Muscle of arm (tissue), 12 donors: ENCODE measurements around the gene ADCK1. TPM values are rescaled to one million over a fixed set of nuclear protein-coding genes. Genes with fewer than 3 reads are reported as not detected.
A peak's percentile ranks its signal among the peaks of the same experiment; 100 is the strongest.
"Not testable (repeated sequence)": the region's sequence is repeated elsewhere in the genome, so short reads cannot be mapped to it uniquely, and the experiment has no call there.

Experiments
- DNase-seq: peaks from one replicate; pipeline ENCODE4 v3.0.0-alpha.2; 2013
- polyA plus RNA-seq, 12 donors: library from polyadenylated mRNA; unstranded; fragments of 120-200 nt; gene quantifications; one replicate each; pipeline ENCODE4 v1.2.1, GENCODE V29; 2013; ENCODE audit not compliant: insufficient read length in 12 of 12

Gene ADCK1
- polyA plus RNA-seq, 12 donors = 4.1 to 10.8 (median 5.9) TPM; not detected in 2

DNA sequence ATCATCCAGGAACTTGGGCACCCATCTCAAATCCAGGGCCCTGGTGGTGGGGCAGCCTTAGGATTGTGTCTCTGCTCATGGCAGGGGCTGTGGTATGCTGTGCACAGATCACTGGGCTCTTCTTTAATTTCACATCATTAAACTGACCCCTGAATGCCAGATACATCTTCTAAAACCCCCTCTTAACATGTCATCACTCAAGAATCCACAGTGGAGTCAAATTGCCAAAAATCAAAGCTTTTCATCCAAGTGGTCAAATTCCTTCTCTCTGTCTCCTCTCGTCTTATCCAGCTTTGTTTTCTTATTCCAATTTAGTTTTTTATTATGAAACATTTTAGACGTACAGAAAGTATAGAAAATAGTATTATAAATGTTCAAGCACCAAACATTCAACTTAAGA lies 97.5 kb downstream of the ADCK1 start:
- DNase-seq = no peak

DNA sequence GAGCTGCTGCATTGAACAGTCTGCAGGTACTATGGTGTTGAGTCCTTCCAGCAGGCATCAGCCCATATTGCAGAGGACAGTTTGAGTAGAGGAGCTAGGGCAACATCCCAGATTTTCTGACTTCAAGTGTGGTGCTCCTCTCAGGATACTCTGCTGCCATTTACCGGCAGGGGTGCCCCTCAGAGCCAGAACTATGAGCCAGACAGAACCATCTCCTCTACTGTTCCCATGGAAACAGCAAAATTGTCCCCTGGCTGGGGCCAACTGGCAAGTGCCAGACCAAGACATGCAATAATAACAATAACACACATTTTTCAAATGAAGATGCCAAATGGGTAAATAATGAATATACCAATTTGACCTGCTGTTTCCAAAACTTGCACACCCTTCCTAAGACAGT lies 102.9 kb downstream of the ADCK1 start:
- DNase-seq = peak; percentile 12

DNA sequence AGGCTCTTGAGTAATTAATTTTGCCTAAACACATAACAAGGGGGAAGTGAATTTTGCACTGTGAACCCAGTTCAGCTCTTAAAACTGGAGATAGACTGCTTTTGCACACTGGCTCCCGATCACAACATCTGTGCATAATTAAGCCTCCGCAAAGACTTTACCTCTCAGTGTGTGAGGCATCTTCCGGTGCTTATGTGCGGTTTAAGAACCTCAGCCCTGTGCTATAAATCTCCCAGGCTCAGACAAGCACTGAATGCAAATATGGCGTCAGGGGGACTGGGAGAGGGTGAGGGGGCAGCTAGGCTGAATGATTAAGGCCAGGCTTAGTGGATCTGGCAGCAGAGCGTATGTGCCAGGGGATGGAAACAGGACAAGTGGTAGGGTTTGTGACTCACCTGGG lies 103.3 kb downstream of the ADCK1 start:
- no peak for DNase-seq

DNA sequence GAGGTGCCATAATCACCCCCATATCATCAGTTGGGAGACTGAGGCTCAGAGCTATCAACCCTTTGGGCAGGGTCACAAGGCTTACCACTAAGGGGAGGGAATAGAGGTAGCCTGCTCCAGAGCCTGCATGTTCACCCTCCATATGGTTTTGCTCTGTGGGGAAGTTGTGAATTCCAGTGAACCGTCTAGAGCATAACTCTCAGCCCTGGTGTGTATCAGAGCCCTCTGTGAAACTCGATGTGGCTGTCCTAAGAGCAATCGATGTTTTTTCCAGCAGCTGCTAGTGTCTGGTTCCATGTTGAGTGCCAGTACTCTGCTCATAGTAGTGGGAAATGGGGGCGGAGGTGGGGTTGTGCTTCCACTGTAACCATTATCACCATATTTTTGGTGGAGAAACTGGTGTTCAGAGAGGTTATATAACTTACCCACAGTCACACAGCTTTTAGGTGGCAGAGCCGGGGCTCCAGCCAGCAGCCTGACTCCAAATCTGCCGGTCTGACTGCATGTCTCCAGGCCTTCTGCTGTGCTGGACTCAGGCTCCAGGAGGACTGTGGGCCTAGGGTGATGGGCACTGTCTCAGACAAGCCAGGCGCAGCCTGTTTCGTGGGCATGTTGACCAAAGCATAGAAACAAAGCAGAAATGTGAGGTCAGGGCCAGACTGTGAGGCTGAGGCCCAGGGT lies 104.2 kb downstream of the ADCK1 start:
- DNase-seq = no peak

DNA sequence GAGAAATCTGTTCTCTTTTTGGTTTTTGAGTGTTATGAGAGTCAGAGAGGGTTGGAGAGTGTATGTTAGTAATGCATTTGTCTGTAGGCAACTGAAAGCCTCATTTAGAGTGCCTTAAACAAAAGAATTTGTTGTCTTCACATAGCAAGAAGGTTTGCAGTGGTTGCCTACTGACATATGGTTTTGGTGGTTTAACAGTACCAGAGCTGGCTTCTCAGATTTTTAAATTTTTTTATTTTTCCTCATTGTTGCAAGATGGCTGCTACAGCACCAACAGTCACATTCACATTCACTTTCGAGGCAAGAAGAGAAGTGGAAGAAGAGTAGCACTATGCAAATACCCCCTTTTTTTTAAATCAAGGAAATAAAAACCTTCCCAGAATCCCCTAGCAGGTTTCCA lies 106.5 kb downstream of the ADCK1 start:
- DNase-seq = no peak

DNA sequence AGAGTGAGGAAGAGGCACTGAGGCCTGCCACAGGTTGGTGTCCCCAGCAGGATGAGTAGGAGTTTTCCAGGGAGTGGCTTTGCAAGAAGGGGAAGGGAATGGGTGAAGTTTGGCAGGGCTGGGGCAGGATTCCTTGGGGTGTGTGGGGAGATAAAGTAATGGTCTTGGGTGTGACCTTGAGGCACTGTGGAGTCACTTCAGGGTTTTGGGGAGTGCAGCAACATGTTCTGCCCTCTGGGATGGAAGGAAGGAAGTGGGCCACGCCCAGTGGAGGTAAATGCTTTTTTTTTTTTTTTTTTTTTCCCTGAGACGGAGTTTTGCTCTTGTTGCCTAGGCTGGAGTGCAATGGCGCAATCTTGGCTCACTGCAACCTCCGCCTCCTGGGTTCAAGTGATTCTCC lies 108.9 kb downstream of the ADCK1 start:
- no peak for DNase-seq

DNA sequence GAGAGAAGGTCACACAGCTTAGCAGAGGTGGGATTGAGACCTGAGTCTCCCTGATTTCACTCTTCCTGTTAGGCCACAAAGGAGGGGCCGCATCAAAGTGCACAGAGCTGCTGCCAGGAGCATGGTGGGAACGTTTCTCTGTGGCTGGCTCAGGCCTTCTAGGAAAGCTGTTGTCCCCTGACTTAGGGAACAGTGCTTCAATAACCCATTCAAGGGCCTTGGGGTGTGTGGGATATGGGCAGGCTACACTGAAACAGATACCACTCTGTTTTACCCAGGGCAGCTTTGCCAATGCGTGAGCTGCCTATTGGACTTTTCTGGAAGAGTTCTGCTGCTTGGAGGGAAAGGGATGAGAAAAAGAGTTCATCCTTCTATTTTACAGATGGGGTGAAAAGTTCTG lies 110.0 kb downstream of the ADCK1 start:
- no peak for DNase-seq

DNA sequence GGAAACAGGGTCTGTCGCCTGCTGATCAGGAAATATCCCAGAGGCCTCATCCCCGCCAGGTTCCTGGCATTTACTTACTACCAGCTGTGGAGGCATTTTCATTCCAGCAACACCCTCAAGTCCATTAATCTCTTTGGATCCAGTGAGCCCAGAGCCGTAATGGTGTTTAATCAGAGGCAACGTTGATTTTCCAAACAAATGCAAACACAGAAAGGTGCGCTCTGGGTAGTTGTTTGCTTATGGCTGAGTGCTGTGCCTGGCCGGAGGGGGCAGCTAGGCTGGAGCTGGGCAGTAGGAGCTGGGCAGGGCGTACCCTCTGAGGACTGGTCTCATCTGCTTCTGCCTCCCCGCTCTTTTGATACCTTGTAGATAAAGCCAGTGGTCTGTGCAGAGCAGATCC lies 110.6 kb downstream of the ADCK1 start:
- no peak for DNase-seq

DNA sequence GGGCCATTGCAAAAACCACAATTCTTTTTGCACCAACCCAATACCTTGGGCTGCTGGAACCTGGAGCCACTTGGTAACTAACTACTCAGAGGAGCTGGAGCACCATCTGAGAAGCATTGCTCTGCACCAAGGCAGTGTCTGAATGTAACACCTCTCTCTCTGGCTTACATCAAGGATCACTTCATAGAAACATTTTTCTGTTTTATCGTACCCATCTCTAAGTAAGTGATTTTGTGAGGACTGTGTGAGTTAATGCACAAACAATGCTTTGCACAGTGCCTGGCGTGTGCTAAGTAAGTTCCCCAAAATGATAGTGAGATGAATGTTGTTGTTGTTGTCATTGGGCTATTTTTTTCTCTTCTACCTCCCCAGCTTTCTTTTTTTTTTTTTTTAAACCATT lies 111.4 kb downstream of the ADCK1 start:
- DNase-seq = no peak

DNA sequence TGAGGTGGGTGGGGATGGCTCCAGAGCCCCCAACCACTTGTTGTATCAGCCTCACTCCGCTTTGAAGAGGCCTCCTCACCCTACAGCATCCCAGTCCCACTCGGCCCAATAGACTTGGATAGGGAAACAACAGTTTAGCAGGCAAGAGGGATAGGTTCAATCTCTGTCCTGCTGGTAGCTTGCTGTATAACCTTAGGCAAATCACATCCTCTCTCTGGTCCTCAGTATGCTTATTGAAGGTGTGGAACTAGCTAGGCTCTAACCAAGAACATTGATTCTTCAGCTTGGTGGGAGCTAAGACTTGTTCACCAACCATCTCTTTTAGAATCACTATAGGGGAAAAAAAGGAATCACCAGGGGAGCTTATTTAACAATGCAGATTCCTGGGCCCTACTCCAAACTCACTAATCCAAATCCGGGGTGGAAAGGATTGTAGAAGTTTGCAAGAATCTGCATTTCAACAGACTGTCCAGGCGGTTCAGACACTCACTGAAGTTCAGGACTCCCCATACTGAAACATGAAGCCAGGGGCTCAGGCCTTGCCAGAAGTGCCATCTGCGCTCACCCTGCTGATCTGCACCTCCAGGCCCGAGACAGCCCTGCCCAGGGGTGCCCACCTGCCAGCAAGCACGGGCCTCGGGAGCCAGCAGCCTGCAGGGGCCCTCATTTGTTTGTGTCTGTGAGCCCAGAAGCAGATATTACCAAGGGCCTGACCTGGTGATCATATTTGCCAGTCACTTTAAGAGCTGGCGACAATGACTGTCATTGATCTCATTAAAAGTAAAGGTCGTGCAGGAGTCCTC lies 113.0 kb downstream of the ADCK1 start:
- no peak for DNase-seq

DNA sequence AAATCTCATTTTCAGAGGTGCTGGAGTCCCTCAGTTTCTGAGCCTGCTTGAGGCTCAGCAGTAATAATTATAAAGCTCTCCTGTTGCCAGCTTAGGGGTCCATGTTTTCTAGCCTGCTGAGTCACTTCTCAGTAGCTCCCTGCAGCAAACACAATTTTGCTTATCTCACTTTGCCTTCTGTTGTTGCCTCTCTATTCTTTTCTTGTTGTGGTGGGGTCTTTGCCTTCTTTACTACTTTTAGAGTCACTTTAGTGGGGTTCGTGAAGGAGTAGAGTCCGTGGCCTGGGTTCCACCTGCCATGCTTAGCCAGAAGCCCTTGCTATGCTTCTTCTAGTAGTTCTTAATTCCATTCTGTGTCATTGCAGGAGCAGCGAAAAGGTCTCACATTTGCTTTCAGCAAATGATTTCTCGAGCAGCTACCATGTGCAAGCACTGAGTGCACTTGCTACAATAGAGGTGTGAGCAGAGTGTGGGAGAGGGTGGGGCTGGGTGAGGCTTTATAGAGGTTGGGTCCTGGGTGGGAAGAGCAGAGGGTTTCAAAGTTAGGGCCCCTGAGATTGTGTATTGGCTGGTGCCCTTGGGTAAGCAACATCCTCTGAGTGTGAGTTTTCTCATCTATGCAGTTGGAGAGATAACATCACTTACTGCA lies 114.3 kb downstream of the ADCK1 start:
- DNase-seq = no peak

DNA sequence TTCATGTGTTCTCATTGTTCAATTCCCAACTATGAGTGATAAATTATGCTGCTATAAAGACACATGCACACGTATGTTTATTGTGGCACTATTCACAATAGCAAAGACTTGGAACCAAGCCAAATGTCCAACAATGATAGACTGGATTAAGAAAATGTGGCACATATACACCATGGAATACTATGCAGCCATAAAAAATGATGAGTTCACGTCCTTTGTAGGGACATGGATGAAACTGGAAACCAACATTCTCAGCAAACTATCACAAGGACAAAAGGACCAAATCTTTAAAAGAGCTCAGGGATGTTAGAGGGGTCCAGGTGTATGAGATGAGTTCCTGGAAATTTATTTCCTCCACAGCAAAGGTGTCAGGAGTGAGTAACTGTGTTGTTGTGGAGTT lies 115.5 kb downstream of the ADCK1 start:
- DNase-seq = not testable (repeated sequence)

DNA sequence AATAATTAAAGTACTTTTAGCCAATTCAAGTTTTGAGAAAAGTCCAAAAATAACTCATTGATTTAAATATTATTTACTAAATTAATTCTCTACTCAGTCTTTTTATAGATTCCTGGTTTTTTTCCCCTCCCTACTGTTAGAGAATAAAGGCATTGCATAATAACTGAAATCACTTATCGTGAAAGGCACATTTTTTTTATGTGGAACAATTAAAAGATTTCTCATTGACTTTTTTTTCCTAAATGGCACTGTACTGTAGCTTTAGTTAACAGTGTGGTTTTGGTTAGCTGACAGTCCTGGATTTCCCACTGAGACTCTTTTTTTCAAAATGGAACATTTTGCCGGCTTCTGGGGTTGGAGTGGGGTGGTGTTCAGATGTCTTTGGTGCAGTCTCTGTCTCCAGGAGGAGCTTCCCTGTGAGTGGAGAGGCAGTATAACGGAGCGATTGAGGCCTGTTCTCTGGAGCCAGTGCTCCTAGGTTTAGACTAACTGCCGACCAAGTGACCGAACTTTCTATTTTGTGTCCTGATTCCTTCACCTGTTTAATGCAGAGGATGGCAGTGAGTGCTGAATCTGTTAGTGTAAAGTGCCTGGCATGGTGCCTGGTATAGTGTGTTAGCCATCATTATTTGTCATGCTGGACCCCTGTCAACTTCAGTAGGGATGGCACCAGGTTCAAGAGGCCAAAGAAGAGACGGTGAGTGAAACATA lies 117.7 kb downstream of the ADCK1 start:
- no peak for DNase-seq

DNA sequence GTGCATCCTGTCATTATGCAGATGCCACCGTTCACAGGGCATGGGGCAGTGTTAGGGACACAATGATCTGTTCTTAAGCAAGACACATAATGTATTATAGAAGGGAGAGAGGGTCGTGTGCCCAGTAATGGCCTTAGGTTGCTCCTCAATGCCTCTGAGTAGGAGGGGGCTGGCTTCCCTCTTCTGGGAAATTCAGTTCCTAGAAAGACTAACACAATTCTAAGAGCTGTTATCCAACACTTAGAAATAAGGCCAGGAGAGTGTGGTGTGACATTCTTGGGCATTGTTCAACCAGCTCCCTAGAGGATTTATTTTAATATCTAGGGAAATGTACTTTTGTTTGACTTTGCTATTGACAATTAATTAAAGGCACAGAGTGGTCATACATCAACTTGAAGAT lies 118.5 kb downstream of the ADCK1 start:
- no peak for DNase-seq

DNA sequence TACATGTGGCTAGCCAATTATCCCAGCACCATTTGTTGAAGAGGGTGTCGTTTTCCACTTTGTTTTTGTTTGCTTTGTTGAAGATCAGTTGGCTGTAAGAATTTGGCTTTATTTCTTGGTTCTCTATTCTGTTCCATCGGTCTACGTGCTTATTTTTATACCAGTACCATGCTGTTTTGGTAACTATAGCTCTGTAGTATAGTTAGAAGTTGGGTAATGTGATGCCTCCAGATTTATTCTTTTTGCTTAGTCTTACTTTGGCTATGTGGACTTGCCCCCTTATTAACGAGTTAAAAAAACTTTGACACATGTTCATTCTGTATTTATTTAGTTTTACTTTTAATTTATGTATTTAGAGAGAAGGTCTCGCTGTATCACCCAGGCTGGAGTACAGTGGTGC lies 120.4 kb downstream of the ADCK1 start:
- no peak for DNase-seq

DNA sequence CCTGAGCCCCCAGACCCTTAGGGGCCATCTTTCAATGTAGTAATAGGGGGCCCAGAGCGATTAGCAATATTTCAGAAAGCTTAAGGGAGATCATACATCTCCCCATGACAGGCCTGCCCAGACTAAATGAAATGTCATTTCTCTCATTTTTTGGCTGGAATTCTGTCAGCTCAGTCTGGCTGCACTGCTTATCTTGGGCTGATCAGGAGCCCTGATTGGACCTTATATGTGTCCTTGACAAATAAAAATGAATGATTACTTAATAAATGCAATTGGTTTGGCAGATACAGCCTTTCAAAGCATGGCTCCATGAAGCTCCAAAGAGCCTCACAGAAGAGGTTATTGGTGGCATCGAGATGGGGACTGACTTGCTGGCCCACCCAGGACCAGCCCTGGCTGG lies 121.9 kb downstream of the ADCK1 start:
- no peak for DNase-seq

DNA sequence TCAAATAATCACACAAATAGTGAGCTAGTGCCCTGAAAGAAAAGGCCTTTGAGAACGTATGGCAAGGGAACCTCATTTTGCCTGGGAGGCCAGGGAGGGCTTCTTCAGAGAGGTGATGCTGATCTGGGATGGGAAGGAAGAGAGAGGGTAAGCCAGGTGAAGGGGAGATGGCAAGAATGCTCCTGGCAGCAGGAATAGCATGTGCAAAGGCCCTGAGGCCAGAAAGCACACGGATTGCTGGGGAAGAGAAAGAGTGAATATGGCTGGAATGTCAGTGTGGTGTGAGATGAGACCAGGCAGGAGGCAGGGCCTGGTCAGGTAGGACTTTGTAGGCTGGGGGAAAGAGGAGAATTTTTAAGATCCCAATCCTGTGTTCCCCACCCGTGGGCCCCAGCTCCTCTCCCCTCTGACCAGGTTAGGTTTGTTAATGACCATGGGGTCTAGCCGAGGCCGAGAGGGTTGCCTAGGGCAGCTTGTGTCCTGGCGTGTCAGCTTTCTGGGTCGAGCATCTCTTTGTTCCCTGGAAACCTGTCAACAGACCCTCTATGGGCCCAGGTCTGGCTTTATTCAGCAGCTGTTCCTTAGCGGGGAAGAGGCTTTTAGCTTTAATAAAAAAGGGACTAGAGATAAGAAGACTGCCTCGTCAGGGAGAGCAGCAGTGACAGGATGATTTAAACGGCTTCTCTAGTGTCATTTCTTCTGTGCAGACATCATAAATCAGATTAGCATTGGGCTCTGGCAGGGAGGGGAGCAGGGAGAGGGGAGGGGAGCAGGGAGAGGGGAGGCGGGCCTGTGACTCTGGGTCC lies 123.4 kb downstream of the ADCK1 start:
- DNase-seq = no peak

DNA sequence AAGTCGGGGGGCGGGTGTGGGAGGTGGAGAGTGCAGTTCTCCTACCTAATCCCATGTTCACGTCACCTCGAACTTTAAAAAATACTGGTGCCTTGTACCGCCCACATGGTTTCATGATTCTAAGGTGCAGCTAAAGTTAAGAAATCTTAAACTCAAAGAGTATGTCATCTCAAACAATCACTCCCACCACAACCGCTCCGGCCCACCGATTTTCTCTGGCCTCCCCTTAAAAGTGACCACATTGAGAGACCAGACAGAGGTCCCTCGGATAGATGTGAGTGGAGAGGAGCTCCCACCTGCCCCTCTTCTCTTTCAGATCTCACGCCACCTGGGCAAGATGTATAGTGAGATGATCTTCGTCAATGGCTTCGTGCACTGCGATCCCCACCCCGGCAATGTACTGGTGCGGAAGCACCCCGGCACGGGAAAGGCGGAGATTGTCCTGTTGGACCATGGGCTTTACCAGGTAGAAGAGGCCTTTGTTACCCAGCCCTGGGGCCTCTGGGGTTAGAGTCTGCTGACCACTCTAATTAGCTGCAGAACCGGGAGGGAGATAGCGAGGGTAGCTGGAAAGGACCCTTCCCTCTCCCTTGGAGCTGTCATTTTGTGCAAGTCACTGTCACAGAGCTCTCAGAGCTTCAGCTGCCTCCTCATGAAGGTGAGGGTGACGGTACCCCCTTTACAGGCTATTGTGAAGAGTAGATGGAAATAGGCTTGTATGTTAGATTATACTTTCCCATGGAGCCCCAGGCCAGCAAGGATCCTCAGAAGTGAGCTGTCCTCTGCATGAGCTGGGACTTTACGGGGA lies 124.4 kb downstream of the ADCK1 start:
- no peak for DNase-seq

DNA sequence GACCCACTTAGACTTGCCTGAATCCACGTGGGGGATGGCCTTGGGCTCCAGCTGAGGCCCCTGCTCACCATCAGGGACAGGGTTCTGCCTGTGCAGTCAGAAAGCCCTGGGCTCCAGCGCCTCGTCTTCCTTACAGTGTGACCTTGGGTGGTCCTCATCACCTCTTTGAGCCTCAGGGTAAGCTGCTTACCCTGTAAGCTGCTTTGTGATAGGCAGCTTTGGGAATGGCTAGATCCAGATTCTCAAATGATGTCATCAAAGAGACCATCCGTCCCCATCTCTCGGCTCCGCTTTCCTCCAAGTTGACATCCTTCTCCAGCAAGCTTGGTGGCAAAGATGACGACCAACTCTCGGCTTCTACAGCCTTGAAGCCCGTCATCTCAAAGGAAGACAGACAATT lies 127.0 kb downstream of the ADCK1 start:
- no peak for DNase-seq

DNA sequence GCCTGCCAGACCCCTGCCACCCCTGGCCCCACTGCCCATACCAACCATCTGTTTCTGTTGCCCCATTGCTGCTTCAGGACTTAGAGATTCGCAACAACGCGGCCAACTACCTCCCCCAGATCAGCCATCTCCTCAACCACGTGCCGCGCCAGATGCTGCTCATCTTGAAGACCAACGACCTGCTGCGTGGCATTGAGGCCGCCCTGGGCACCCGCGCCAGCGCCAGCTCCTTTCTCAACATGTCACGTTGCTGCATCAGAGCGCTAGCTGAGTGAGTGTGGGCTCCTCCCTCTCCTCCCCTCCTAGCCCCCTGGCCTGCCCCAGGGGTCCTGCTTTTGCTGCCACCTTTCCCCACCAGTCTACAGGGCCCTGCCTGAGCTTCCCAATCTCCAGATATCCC lies 131.5 kb downstream of the ADCK1 start:
- DNase-seq = no peak
